ENCODE measurements around the gene ABCA6.
"Not testable (repeated sequence)": the region's sequence is repeated elsewhere in the genome, so short reads cannot be mapped to it uniquely, and the experiment has no call there.

Gene ABCA6, protein sequence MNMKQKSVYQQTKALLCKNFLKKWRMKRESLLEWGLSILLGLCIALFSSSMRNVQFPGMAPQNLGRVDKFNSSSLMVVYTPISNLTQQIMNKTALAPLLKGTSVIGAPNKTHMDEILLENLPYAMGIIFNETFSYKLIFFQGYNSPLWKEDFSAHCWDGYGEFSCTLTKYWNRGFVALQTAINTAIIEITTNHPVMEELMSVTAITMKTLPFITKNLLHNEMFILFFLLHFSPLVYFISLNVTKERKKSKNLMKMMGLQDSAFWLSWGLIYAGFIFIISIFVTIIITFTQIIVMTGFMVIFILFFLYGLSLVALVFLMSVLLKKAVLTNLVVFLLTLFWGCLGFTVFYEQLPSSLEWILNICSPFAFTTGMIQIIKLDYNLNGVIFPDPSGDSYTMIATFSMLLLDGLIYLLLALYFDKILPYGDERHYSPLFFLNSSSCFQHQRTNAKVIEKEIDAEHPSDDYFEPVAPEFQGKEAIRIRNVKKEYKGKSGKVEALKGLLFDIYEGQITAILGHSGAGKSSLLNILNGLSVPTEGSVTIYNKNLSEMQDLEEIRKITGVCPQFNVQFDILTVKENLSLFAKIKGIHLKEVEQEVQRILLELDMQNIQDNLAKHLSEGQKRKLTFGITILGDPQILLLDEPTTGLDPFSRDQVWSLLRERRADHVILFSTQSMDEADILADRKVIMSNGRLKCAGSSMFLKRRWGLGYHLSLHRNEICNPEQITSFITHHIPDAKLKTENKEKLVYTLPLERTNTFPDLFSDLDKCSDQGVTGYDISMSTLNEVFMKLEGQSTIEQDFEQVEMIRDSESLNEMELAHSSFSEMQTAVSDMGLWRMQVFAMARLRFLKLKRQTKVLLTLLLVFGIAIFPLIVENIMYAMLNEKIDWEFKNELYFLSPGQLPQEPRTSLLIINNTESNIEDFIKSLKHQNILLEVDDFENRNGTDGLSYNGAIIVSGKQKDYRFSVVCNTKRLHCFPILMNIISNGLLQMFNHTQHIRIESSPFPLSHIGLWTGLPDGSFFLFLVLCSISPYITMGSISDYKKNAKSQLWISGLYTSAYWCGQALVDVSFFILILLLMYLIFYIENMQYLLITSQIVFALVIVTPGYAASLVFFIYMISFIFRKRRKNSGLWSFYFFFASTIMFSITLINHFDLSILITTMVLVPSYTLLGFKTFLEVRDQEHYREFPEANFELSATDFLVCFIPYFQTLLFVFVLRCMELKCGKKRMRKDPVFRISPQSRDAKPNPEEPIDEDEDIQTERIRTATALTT (N-terminal part only)

DNA sequence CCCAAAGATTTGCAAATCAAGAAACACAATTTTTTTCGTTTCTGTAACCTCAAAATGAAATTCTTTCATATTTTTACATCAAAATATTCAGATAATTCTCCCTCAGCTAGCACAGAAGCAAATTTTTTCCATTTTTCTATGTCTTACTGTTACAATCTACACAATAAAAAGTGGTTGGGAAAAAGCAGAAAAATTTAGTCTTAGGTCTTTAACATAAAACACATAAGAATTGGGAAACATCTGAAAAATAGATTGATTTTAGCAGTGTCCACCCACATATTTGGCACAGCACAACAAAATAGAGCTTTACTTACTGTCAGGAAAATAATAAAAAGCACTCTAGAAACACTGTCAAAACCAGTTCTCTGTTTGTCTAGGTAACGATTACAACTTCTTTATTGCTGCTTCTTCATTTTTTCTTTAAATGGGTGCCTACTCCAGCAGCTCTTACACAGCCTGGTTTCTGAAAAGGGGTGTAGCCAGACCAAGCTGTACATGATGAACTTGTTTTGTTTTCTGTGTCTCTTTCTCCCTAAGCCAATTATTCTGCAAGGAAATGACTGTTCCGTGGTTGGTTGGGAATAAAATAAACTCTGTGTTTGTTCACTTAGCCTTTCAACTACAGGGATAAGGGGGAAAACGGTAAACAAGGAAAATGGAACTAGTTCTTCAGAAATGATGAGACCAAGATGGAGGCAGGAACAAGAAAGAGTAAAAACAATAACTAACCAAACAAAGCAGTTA, at the start of gene ABCA6:
ABCA6 (minus strand) TSS at position 465 of the 744 bp plus-strand sequence. CDS start 1,192 bp downstream, outside the sequence.
- DNase-seq (ENCODE audit: low spot score) = no peak

DNA sequence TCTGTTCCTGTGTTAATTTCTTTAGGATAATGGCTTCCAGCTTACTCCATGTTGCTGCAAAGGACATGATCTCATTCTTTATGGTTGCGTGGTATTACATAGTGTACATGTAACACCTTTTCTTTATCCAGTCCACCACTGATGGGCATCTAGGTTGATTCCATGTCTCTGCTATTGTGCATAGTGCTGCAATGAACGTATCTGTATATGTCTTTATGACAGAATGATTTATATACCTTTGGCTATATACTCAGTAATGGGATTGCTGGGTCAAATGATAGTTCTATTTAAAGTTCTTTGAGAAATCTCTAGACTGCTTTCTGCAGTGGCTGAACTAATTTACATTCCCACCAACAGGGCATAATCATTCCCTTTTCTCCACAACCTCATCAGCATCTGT, 47.1 kb upstream of the ABCA6 start:
- DNase-seq (ENCODE audit: low spot score) = no peak

DNA sequence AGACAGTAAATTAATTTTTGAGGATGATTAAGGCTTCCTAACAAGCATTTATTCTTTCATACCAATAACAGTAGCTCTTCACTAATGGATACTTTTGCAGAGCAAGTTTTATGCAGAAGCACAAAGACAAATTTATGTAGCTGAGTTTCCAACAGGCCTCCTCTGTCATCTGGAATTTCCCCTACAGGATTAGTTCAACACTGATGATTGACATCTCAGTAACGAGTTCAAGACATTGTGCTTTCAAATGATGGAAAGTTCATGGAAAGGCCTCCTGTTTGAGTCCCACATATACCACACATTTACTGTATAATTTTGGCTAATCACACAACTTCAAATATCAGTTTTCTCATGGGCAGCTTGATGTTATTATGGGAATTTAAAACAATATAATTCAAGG, 46.4 kb upstream of the ABCA6 start:
- no peak for DNase-seq (ENCODE audit: low spot score)

DNA sequence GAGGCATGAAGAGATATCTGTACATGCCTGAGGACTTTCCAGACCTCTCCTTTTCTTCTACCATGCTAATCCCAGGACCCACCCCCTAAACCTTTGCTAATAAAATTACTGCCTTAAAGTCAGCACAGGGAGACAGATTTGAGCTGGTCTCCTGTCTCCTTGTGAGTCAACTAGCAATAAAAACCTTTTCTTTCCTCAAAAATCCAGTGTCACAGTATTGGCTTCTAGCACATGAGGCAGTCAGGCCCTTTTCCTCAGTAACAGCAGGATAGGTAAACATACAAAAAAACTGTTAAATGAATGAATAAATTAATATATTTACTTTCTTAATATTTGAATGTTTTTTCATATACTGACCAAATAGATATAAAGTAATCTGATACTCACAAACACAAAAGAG, 45.6 kb upstream of the ABCA6 start:
- no peak for DNase-seq (ENCODE audit: low spot score)

DNA sequence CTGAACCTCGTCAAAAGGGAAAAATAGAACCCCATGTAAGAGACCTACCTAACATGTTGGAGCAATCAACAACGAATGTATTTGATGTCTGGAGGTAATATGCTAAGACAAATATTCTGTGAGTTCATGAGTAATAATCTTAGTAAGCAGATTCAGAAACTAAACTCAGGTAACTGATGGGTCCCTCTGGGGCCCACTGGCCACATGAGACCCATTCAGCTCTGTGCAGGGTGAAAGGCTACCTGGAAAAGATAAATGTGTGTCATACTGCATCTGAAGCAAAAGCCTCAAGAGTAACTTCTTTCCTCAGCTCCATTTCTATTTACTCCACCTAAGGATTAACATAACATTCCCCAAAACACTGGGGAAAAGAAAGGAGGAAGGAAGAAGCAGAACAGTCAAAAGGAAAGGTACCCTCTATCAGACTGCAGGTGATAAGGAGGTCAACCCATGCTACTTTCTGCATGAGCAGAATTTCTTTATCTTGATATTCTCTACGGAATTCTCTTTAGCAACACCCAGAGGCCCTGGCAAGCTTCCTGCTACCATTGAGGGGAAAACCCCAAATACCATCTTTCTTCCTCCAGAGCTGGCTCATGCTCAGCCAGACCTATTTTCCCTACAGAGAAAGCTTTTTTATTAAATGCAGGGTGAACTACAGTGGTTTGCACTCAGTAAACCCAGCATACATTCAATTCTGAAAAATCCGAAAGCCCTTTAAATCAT, 37.7 kb upstream of the ABCA6 start:
- DNase-seq (ENCODE audit: low spot score) = no peak

DNA sequence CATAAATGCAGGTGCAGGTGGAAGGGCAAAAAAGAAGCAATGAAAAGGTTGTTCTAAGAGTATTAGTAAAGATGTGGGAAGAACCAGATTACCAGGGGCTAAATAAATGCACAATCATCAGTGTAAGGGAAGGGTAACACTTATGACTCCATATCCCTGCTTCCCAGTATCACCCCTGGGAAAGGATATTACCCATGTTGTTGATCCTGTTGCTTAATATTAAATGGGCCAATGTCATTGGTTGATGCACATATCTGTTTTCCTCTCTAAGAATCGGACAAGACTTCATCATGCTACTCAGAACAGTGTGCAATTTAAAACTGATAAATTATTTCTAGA, 34.7 kb upstream of the ABCA6 start:
- DNase-seq (ENCODE audit: low spot score) = no peak

DNA sequence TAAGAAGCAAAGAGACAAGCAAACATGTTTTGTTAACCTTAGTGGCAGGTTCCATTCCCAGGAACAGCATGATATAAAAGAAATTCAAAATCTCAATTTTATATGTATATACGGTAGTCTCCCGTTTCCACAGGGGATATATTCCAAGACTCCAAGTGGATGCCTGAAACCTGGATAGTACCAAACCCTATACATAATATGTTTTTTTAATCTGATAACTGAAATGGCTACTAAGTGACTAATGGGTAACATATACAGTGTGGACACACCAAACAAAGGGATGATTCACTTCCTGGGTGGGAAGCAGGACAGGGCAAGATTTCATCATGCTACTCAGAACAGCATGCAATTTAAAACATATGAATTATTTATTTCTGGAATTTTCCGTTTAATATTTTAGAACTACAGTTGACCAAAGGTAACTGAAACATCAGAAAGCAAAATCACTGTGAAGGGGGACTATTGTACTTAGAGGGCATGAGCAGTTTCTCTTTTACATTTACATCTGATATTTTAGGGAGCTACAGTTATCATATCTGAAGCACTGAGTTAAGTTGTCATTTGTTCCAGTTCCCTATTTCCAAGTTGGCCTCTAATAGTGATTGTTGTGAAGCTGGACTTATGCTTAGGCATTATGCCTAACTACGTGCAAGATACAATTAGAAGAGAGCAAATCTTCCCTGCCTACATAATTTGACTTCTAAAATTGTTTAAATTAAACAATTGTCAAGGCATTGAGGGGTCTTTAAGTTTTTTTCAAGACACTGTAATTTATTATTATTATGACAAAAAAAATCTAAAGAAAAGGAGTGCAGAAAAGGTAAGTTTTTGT, 34.1 kb upstream of the ABCA6 start:
- DNase-seq (ENCODE audit: low spot score) = no peak

DNA sequence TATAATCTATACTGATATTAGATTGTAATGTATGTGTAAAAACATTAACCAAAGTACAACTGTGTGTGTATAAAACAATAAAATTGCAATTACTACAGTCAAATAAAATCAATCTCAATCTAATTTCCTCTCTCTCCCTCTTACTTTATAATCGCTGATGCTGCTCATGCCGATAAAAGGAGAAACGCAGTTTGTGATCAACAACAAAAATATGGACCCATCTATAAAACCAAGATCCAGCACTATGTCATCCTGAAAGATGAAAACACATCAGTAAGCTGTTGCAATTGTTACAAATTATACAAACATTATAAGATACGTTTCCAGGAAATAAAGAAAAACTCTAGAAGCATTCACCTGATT, 33.5 kb upstream of the ABCA6 start:
- DNase-seq (ENCODE audit: low spot score) = no peak

DNA sequence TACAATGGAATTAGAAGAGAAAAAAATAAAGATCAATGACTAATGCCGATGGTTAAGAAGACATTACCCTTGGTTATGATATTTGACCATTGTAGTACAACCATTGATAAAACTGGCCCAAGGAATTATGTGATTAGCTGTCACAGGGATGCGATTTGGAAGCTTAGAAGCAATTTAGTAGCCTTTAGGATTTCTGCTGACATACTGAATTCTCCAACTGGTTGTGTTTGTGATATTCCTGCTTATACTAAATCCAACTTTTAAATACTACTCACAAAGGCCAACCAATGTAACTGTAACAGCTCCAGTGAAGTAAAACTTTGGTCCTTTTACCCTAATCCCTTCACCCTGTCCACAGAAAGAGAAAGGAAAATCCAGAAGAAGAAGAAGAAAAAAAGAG, 31.4 kb upstream of the ABCA6 start:
- DNase-seq (ENCODE audit: low spot score) = no peak

DNA sequence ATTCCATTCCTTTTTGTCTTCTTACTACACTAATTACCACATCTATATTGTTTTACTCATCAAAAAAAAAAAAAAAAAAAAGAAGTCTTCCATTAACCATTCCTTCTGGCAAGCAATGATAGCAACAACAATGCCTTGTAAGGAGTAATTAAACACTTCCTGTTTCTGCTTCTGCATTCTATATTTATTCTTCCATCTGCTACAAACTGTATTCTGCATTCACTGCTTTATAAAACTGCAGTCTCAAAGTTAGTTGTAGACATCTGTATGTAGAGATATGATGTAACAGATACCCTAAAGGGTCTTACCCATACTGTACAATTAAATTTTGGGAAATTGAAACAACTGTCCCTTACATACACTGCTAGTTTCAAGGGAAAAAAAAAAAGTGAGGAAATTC, 28.7 kb upstream of the ABCA6 start:
- no peak for DNase-seq (ENCODE audit: low spot score)

DNA sequence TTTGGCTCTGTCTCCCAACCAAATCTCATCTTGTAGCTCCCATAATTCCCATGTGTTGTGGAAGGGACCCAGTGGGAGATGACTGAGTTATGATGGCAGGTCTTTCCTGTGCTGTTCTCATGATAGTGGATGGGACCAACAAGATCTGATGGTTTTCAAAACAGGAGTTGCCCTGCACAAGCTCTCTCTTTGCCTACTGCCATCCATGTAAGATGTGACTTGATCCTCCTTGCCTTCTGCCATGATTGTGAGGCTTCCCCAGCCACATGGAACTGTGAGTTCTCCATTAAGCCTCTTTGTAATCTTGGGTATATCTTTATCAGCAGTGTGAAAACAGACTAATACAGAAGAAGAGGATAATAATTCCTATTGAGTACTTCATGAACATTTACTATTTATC, 26.9 kb upstream of the ABCA6 start:
- DNase-seq (ENCODE audit: low spot score) = not testable (repeated sequence)

DNA sequence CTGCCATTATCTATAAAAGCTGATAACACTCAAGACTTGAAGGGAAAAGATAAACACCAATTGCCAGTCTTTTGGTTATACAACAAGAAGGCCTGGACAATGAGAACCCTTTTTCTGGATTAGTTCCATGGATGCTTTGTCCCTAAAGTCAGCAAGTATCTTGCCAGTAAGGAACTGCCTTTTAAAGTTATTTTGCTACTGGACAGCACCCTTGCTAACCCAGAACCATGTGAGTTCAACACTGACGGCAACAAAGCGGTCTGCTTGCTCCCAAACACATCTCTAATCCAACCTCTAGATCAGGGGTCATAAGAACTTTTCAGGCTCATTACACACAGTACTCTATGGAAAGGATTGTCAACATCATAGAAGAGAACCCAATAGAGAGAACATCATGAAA, 25.3 kb upstream of the ABCA6 start:
- no peak for DNase-seq (ENCODE audit: low spot score)

DNA sequence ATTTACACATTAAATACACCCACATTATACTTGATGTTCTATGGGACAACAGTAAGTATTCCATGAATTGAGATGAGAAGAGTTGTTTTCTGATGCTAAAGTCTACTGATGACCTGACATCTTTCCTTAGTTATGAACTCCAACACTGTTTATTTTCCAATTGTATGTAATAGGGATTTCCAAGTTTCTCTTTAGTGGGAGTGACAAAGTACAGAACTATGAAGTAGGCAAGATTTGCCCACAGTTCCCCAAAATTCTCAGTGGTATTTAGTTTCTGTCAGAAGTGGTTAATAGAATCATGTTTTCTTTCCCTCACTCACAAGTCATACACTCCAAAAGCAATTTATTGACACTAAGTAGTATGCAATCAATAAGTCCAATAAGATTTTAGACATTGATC, 22.5 kb upstream of the ABCA6 start:
- no peak for DNase-seq (ENCODE audit: low spot score)

DNA sequence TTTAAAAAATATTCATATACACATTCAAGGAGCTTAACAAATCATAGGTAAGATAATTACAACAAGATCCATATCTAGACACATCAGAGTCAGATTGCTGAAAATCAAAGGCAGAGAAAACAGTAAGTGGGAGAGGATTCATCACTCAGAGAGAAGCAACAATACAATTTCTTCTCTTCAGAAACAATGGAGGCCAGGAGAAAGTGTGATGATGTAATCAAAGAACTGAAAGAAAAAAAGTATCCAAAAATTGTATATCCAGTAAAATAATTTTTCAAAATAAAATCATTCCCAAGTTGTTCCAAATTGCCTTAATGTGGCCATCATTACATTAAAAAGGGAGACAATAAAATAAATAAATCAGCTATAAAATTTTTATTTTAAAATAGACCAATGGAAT, 17.7 kb upstream of the ABCA6 start:
- DNase-seq (ENCODE audit: low spot score) = no peak

DNA sequence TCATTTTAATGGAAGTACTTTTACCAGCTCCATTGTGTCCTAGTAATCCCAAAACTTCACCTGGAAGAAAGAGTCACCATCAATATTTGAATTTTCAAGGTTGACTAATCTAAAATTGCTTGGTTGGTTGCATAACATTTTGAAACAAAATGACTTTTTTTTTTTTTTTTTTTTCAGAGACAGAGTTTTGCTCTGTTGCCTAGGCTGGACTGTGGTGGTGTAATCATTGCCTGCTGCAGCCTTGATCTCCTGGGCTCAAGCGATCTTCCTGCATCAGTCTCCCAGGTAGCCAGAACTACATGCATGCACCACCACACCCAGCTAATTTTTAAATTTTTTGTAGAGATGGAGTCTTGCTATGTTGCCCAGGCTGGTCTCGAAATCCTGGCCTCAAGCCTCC, 12.6 kb upstream of the ABCA6 start:
- DNase-seq (ENCODE audit: low spot score) = no peak

DNA sequence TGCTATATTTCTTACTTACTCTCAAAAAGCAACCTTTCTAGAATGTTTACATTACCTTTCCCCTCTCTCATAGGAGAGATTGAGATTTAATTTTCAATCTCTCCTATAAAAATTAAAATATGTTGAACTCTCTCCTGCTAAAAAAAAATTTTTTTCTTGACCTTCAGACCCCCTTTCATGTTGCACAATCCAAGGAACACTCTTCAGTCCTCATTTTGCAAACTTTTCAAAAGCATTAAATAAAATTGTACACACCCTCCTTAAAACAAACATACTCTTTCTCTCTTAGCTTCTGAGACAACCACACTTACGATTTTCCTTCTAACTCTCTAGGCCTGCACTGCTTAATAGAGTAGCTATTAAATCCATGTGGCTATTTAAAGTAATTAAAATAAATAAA, 8.6 kb upstream of the ABCA6 start:
- DNase-seq (ENCODE audit: low spot score) = no peak

DNA sequence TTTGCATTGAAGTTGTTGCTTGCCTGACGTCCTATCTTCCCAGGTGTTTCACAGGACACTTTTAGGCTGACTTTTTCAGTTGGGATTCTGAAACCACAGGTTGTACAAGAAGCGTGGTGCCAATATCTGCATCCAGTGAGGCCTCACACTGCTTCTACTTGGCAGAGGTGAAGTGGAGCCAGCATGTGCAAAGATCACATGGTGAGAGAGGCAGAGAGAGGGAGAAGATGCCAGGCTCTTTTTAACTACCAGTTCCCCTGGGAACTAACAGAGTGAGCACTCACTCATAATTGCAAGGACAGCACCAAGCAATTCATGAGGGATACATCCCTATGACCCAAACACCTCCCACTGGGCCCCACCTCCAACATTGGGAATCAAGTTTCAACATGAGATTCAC, 5.8 kb upstream of the ABCA6 start:
- DNase-seq (ENCODE audit: low spot score) = no peak

DNA sequence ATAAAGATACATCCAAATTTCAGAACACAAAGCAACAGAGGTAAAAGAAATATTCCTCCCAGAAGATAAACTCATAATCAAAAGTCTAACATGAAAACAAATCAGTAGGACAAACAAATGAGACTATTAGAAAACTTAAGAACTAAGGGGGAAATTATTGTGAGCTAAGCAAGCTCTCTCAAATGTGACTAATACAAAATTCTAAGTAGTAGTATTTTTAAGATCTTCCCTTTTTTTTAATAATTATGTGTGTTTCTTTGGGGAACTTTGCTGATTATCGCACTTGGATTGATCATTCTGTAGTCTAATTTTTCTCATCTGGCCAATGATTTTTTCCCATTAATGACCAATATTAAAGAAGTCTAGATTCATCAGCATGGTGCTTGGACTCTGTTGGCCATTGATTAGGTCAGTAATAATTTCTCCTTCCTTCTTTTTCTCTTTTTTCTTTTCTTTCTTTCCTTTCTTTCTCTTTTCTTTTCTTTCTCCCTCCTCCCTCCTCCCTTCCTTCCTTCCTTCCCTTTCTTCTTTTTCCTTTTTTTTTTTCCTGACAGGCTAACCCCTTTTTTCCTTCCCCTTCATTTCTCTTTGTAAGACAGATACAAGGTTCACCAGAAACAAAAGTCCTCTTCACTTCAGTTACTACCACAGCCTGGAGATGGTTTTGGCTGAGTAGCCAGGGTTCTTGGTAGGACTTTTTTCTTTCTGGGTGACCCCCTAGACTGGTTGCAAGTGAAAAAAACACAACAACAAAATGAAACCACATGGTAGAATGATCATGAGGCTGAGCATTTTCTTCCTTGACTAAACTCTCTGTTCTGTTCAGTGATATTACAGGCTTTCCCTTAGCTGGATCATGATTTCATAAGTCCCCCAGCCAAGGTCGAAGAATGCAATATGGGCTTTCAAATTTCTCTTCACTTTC, 2.9 kb upstream of the ABCA6 start:
- DNase-seq (ENCODE audit: low spot score) = no peak

DNA sequence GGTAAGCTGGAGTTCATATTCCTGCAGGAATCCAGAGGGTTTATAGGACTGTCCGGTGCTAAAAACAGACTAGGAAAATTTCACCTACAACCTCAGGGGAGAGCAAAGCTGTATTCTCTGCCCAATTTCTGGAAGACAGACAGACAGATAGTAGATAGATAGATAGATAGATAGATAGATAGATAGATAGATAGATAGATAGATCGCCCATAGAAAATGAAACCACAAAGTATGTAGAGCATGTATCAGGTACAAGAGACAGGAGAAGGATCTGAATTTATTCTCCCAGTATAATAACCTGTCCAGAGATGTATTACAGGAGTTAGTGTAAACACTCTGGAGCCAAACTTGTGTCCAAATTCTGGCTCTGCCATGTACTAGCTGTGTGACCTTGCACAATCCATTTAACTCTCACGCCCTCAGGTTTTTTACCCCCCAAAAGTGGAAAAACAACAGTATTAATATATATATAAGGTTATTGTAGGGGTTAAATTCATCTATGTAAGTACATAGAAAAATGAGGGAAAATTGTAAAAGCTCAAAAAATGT, 2.1 kb upstream of the ABCA6 start:
- no peak for DNase-seq (ENCODE audit: low spot score)

All from hematopoietic multipotent progenitor cell treated with erythropoietin and hydrocortisone succinate and interleukin-3 and kit ligand, for 17 days (in vitro differentiated cells).